Neural cell (in vitro differentiated cells): ENCODE measurements around the gene GRID1. TPM values are rescaled to one million over a fixed set of nuclear protein-coding genes. Genes with fewer than 3 reads are reported as not detected.

Source experiments
- H2AFZ ChIP-seq: fragments of 200-600, 300-800 bp; sonication (generic), shearing (Covaris generic); 2 replicates; pipeline ENCODE4 v1.6.0; 2014; ENCODE audit warnings: low read depth, mild to moderate bottlenecking, antibody characterized with exemption, low read length, moderate library complexity
- H3F3A ChIP-seq: fragments of 200-600 bp; shearing (Covaris generic); 2 replicates; pipeline ENCODE4 v1.6.1; 2016; ENCODE audit warnings: mild to moderate bottlenecking, moderate library complexity, mixed read lengths, antibody characterized with exemption, low read length; ENCODE audit not compliant: insufficient read depth, poor library complexity, severe bottlenecking
- H3K27ac ChIP-seq: fragments of 200-600, 300-800 bp; sonication (generic), shearing (Covaris generic); 2 replicates; pipeline ENCODE4 v1.5.1; 2014; ENCODE audit warnings: mild to moderate bottlenecking, low read length, moderate library complexity
- H3K27me3 ChIP-seq: fragments of 300-800, 200-600 bp; sonication (generic), shearing (Covaris generic); 2 replicates; pipeline ENCODE4 v1.6.0; 2014; ENCODE audit warnings: mild to moderate bottlenecking, low read depth, low read length, moderate library complexity; ENCODE audit not compliant: insufficient read depth
- H3K36me3 ChIP-seq: fragments of 300-800, 200-600 bp; sonication (generic), shearing (Covaris generic); 2 replicates; pipeline ENCODE4 v1.5.1; 2014; ENCODE audit warnings: mild to moderate bottlenecking, antibody characterized with exemption, low read length, moderate library complexity; ENCODE audit not compliant: insufficient read depth
- H3K4me2 ChIP-seq: fragments of 300-800, 200-600 bp; sonication (generic), shearing (Covaris generic); 2 replicates; pipeline ENCODE4 v1.6.0; 2014; ENCODE audit warnings: mild to moderate bottlenecking, low read length
- H3K4me3 ChIP-seq: fragments of 300-800, 200-600 bp; sonication (generic), shearing (Covaris generic); 2 replicates; pipeline ENCODE4 v1.5.1; 2014; ENCODE audit warnings: mild to moderate bottlenecking, low read length, moderate library complexity
- H3K79me2 ChIP-seq: fragments of 200-600 bp; shearing (Covaris generic); replicated peaks from 2 replicates; pipeline ENCODE4 v1.6.0; 2014; ENCODE audit warnings: mild to moderate bottlenecking, low read length, moderate library complexity; ENCODE audit not compliant: insufficient read depth
- H3K9ac ChIP-seq: fragments of 300-800, 200-600 bp; sonication (generic), shearing (Covaris generic); 2 replicates; pipeline ENCODE4 v1.6.1; 2016; ENCODE audit warnings: mild to moderate bottlenecking, low read length, mixed read lengths
- H3K9me2 ChIP-seq: fragments of 200-600 bp; shearing (Covaris generic); 2 replicates; pipeline ENCODE4 v1.6.1; 2016; ENCODE audit warnings: mild to moderate bottlenecking, low read length, mixed read lengths; ENCODE audit not compliant: insufficient read depth
- H3K9me3 ChIP-seq: fragments of 200-600, 300-800 bp; sonication (generic), shearing (Covaris generic); 2 replicates; pipeline ENCODE4 v1.6.1; 2016; ENCODE audit warnings: mild to moderate bottlenecking, mixed run types, low read length, moderate library complexity, mixed read lengths
- H4K20me1 ChIP-seq: fragments of 200-600 bp; shearing (Covaris generic); 2 replicates; pipeline ENCODE4 v1.6.1; 2016; ENCODE audit warnings: mild to moderate bottlenecking, mixed run types; ENCODE audit not compliant: insufficient read depth
- CTCF ChIP-seq: fragments of 450-650 bp; IDR thresholded peaks from 2 replicates; pipeline ENCODE4 v1.5.1; 2014; ENCODE audit warnings: antibody characterized with exemption, mild to moderate bottlenecking, moderate library complexity; ENCODE audit not compliant: poor library complexity, severe bottlenecking
- EP300 ChIP-seq: fragments of 450-650 bp; conservative IDR thresholded peaks from 2 replicates; pipeline ENCODE4 v1.6.1; 2014; ENCODE audit warnings: antibody characterized with exemption, mild to moderate bottlenecking, moderate library complexity; ENCODE audit not compliant: poor library complexity, severe bottlenecking
- EZH2 ChIP-seq: fragments of 200-600, 300-800 bp; shearing (Covaris generic), sonication (generic); IDR thresholded peaks from 2 replicates; pipeline ENCODE4 v1.6.1; 2014; ENCODE audit warnings: antibody characterized with exemption, low read length, borderline replicate concordance, mild to moderate bottlenecking; ENCODE audit not compliant: insufficient read depth, poor library complexity, severe bottlenecking
- MXI1 ChIP-seq: fragments of 450-650 bp; conservative IDR thresholded peaks from 2 replicates; pipeline ENCODE4 v1.6.1; 2014; ENCODE audit warnings: antibody characterized with exemption, mild to moderate bottlenecking; ENCODE audit not compliant: poor library complexity, severe bottlenecking
- POLR2AphosphoS5 ChIP-seq: IDR thresholded peaks from 2 replicates; pipeline ENCODE4 v1.6.1; 2012
- RAD21 ChIP-seq: fragments of 450-650 bp; conservative IDR thresholded peaks from 2 replicates; pipeline ENCODE4 v1.6.1; 2014; ENCODE audit warnings: antibody characterized with exemption, mild to moderate bottlenecking, moderate library complexity
- REST ChIP-seq: IDR thresholded peaks from 2 replicates; pipeline ENCODE4 v1.6.1; 2012; ENCODE audit warnings: borderline replicate concordance
- SMC3 ChIP-seq: fragments of 450-650 bp; conservative IDR thresholded peaks from 2 replicates; pipeline ENCODE4 v1.6.1; 2014; ENCODE audit warnings: antibody characterized with exemption, mild to moderate bottlenecking, moderate library complexity; ENCODE audit not compliant: poor library complexity
- TAF1 ChIP-seq: IDR thresholded peaks from 2 replicates; pipeline ENCODE4 v1.6.1; 2012; ENCODE audit warnings: low read depth
- polyA plus RNA-seq: library from polyadenylated mRNA; depleted of rRNA; stranded (reverse); fragments of >200 nt; gene quantifications from 2 replicates; pipeline ENCODE4 v1.2.3, GENCODE V29; 2014

The GRID1 gene
- polyA plus RNA-seq, 1 donor from 2014 or later, result 7.3 TPM

GRCh38 chr10:85983051-85983450, 383.5 kb downstream of the GRID1 start:
- Histone ChIP-seq H4K20me1 (no peaks in the 10 kb centered on the region), H3K4me3 (no peak overlapping the region), H3K9me2 (no peaks in the 10 kb centered on the region), H3K27me3 (no peaks in the 10 kb centered on the region), H3K36me3 (no peaks in the 10 kb centered on the region), H3K9ac (no peak overlapping the region), H2AFZ (no peak overlapping the region), H3K79me2 (no peaks in the 10 kb centered on the region), H3K27ac (no peak overlapping the region), H3K9me3 (no peaks in the 10 kb centered on the region), H3K4me2 (no peak overlapping the region), H3F3A (no peaks in the 10 kb centered on the region)
- TF ChIP-seq MXI1, result no peak
- no peak for TF ChIP-seq TAF1
- no peak for TF ChIP-seq EZH2
- no peak for TF ChIP-seq RAD21
- TF ChIP-seq REST, result no peak

GRCh38 chr10:85979598-85979997, 387.0 kb downstream of the GRID1 start:
- Histone ChIP-seq H3K79me2 (no peaks in the 10 kb centered on the region), H3K4me2 (no peak overlapping the region), H3K9me2 (no peaks in the 10 kb centered on the region), H3F3A (no peaks in the 10 kb centered on the region), H3K27ac (no peak overlapping the region), H3K9me3 (no peaks in the 10 kb centered on the region), H3K4me3 (no peak overlapping the region), H3K36me3 (no peaks in the 10 kb centered on the region), H3K27me3 (no peaks in the 10 kb centered on the region), H3K9ac (no peak overlapping the region), H4K20me1 (no peaks in the 10 kb centered on the region), H2AFZ (no peak overlapping the region)
- TF ChIP-seq CTCF (no peak), POLR2AphosphoS5 (no peak), EP300 (no peak), REST (no peak), TAF1 (no peak), RAD21 (no peak), SMC3 (no peak), MXI1 (no peak)
